IPS-18c (cell line): ENCODE data around the gene SERPINB3.

Source experiments
- H3K4me3 ChIP-seq: 2 replicates; pipeline ENCODE4 v1.7.0; 2013; ENCODE audit warnings: low read depth, mild to moderate bottlenecking, low read length, moderate library complexity; ENCODE audit not compliant: insufficient read depth
- H3K9me3 ChIP-seq: one replicate; pipeline ENCODE4 v1.6.1; 2013; ENCODE audit warnings: mild to moderate bottlenecking, low read length, moderate library complexity; ENCODE audit not compliant: control insufficient read depth, insufficient read depth

The SERPINB3 gene

DNA sequence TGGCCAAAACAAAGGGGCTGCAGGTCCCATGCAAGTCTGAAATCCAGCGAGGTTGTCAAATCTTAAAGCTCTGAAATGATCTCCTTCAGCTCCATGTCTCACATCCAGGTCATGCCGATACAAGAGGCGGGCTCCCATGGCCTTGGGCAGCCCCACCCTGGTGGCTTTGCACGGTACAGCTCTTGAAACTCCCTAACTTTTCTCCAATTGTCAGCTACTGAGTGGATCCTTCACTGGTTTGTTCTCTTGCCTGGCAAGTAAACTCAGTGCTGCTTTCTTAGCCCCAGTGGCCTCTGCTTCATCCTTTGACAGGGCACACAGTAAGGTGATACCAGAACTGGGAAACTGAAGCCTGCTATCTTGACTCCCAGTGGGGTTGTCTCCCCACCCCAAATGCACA is 48.3 kb downstream of the SERPINB3 start:
- Histone ChIP-seq H3K4me3 (no peak overlapping the region), H3K9me3 (no peaks in the 10 kb centered on the region)

DNA sequence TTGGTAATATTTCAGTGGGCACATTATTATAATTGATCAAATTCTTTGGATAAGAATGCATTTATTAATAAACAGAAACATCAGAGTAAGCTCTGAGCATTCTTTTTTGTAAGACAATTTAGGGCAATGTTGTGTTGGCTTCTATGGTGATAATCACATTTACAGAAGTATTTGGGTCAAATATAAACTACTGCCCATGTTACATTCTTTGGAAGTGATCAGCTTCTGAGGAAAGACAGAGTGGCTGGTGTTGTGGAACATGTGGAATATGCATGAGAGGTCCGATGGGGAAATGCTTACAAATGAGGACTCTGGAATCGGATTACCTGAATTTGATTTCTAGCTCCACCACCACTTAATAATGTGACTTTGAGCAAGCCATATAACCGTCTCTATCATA is 55.2 kb downstream of the SERPINB3 start:
- H3K9me3 ChIP-seq, result no peaks in the 10 kb centered on the region
- no peak overlapping the region for H3K4me3 ChIP-seq
